ENCODE results near the gene MALSU1. TPM values are rescaled to one million over a fixed set of nuclear protein-coding genes. Genes with fewer than 3 reads are reported as not detected.

Gene MALSU1
- total RNA-seq, 1 experiment from 2014 or later = 173 TPM

DNA sequence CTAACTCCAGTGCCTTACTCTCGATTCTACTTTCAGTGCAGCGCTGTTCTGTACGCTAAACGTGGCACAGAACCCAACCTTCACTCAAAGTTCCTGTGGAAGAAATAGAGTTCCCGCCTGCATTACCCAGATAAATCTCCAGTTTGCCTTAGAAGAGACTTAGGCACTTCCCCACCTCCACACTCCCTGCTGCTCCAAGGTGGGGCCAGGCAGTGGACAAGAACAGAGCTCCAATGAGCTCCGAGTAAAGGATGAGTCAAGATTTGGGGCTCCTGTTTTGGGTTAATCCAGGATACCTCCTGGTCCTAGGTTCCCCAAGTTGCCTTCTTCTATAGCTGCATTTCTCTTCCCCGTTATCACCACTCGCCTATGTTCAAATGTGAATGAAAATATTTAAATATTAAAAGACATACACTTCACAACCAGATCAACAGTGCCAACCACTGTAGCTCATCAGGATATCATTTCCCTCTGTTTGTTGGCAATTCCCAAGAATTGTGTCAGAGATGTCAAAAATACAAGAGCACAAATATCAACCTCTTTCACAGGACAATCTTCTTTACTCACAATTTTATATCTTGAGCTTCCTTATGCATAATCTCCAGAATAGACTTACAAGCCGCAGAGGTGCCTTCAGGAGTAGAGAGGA is 48.0 kb downstream of the MALSU1 start:
- peak; percentile 24 for DNase-seq (ENCODE audit: low read depth, low spot score)
- in situ Hi-C loops (cut with HindIII; ENCODE audit: low pct_unique_long_range_greater_than_20kb, low sequenced_read_pairs) = no loop called here

DNA sequence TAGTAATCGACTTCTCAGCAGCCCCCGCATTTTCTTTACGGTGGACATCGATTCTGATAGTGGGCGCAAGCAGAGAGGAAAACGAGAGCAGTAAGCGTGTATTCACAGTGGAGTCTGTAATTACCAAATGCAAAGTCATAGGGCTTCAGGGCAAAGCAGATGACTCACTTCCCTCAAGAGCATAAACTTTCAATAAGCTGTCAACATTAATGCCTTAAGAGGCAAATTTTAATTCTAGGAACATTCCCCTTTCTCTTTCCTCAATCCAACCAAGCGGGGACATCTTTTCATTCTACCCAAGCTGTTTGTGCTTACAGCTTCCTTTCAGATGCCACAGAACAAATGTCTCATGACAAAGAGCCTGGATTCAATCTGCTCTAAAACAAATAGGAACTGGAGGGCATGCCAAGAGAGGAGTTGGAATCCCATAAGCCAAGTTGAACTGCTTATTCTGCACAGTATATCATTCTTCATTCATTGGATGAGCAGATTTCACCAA is 48.6 kb downstream of the MALSU1 start:
- in situ Hi-C loops (cut with HindIII; ENCODE audit: low pct_unique_long_range_greater_than_20kb, low sequenced_read_pairs) = no loop called here
- DNase-seq (ENCODE audit: low read depth, low spot score) = peak; percentile 86

DNA sequence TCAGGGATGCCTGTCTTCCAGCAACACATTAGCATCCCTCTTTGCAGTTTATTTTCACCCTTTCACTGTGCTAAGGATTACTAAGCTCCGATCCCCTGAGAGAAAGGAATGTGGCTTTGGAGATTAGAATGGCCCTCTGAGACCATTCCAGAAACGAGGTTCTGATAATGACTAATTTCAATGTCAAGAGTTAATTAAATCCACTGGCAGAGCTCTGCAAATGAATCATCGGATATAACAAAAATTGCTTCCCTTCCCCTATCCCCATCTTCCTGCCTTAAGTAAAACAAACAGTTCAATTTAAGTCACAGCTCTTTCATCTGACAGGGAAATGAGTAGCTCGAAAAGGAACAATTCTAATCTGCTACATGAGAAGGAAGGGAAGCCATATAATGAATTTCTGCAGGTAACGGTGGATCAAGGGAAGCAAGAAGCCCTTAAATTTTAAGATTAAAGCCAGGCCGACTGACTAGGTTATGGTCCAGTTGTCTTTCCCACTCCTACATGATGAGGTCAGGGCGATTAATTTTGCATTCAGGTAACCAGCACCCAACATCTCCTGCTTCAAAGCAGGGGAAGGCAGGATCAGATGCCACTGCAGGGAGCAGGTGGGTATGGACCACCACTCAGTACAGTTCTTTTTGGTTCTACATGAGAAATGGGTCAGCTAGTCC is 50.5 kb downstream of the MALSU1 start:
- no peak for DNase-seq (ENCODE audit: low read depth, low spot score)
- in situ Hi-C loops (cut with HindIII; ENCODE audit: low pct_unique_long_range_greater_than_20kb, low sequenced_read_pairs) = no loop called here

DNA sequence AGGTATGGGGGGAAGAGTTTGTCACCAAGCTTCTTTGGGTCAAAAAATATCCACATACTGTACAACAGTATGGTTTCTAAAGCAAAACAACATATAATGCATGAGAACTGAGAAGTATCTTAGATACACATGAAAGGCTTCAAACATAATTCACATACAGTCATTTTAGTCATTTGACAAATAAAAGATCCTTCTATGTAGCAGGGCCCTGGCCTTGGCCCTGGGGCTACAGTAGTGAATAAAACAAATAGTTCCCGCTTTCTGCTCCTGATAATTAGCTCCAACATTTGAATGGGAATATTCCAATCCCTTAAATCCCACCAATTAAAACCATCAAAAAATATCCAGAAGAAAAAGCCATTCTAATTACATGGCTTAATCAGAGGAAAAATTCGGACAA is 51.3 kb downstream of the MALSU1 start:
- in situ Hi-C loops (cut with HindIII; ENCODE audit: low pct_unique_long_range_greater_than_20kb, low sequenced_read_pairs) = no loop called here
- DNase-seq (ENCODE audit: low read depth, low spot score) = peak; percentile 62

DNA sequence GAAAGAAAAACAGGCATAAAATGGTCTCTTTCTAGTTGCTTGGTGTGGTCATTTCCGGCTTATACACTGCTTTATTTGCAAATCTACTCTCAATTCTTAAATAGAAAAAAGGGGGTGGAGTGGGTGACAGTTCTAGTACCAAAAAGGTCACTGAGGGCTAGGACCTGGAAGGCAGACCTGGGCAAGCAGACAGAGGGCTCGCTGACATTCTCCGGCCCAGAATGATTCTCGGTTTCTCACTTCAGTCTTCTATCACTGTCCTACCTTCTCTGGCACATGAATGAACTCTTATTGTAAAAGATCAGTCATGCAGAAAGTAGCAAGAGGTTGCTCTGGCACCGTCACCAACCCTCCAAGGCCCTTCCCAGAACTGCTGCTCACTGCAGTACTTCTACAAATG is 54.0 kb downstream of the MALSU1 start:
- DNase-seq (ENCODE audit: low read depth, low spot score) = peak; percentile 55
- in situ Hi-C loops (cut with HindIII; ENCODE audit: low pct_unique_long_range_greater_than_20kb, low sequenced_read_pairs) = no loop called here

DNA sequence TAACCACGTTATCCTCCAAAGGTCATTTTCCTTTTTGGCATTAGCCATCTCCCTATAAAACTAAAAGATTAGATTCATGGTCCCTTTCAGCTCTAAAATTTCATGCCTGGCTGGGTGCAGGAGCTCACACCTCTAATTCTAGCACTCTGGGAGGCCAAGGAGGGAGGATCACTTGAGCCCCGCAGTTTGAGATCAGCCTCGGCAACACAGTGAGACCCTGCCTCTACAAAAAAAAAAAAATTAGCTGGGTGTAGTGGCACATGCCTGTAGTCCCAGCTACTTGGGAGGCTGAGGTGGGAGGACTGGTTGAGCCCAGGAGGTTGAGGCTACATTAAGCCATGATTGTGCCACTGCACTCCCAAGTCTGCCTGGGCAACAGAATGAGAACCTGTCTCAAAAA is 57.0 kb downstream of the MALSU1 start:
- no peak for DNase-seq (ENCODE audit: low read depth, low spot score)
- in situ Hi-C loops (cut with HindIII; ENCODE audit: low pct_unique_long_range_greater_than_20kb, low sequenced_read_pairs) = no loop called here

DNA sequence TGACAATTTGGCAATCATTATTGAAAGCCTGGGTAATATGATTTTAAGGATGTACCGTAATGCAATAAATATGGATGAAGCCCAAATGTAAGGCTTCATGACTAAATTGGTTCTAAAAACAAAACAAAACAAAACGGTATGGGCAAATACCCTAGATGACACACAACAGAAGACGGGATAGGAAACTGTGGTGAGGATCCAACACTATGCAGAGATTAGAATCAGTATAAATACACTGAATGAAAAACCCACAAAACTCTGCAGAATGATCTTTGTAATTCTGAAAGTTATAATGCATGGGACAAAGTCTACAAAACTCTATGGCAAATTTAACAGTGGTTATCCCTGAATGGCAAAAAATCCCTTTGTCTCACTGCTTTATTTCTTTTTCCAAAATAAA is 57.6 kb downstream of the MALSU1 start:
- in situ Hi-C loops (cut with HindIII; ENCODE audit: low pct_unique_long_range_greater_than_20kb, low sequenced_read_pairs) = no loop called here
- no peak for DNase-seq (ENCODE audit: low read depth, low spot score)

DNA sequence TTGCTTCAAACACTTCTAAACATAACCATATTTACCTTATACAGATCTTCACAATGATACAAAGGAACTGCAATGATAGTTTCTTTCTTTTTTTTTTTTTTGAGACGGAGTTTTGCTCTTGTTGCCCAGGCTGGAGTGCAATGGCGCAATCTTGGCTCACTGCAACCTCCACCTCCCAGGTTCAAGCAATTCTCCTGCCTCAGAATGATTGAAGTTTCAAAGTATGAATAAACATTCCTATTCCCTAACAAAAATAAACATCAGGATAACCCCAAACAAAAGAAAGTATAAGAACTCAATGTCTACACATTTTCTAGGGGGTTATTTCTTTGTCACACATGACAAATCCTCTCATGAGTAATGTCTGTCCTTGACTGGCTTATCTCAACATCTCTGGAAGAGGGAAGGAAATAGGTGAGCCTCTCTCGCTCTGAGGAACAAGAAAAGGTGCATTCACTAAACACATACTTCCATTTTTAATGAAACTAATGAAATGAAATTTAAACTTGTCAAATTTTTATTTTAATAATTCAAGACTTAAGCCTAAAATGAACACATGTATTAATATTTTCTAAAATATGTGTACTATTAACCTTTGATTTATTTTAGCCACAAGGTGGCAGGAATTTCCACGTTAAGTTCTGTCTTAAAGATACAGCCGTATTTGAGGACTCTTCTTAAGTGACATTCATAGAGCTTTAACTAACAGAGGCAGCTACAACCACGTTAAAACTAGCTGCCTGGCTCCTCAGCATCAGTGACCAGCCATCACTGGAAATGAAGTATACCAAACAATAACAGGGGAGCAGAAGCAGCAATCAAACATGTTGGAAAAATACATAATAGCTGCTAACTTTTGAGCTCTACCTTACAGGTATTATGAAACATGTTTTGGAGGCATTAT is 58.3 kb downstream of the MALSU1 start:
- in situ Hi-C loops (cut with HindIII; ENCODE audit: low pct_unique_long_range_greater_than_20kb, low sequenced_read_pairs) = no loop called here
- peak; percentile 65 for DNase-seq (ENCODE audit: low read depth, low spot score)

DNA sequence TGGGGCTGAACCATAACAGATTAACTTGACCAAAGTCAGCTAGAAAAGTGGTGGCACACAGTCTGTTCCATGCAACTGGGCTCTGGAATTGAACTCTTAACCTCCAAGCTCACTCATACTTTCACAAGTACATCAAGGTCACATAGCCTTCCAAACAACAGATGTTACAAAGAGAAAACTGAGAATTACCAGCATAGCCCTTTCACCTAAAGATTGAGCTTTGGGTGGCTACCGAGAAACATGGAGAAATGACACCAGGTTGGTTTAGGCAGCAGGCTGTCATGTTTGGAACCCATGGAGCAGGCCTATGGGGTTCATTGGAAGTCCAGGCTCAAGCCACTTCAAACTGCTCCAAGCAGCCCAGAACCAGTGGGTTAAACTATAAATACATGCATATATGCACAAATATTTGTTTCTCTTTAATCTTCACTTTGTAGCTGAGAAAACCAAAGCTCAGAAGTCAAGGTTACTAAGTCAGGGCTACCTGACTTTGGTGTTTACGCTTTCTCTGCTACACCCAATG is 59.1 kb downstream of the MALSU1 start:
- no peak for DNase-seq (ENCODE audit: low read depth, low spot score)

More for the DNA sequence above, 59.1 kb downstream of the MALSU1 start:
- in situ Hi-C loops (cut with HindIII; ENCODE audit: low pct_unique_long_range_greater_than_20kb, low sequenced_read_pairs) = no loop called here

Other genes starting within 250 kb of the MALSU1 start
- 44.3 and 60.7 TPM in 2 replicates for gene KLHL7, start 193.6 kb upstream of the MALSU1 start, total RNA-seq (2014; rRNA removed; shearing (Covaris generic))
- 86.5 and 93.5 TPM in 2 replicates for gene NUP42, start 117.3 kb upstream of the MALSU1 start, total RNA-seq (2014; rRNA removed; shearing (Covaris generic))
- 1,248 and 1,278 TPM in 2 replicates for gene GPNMB, start 52.6 kb upstream of the MALSU1 start, total RNA-seq (2014; rRNA removed; shearing (Covaris generic))
- 69.0 and 85.6 TPM in 2 replicates for gene IGF2BP3, start 171.2 kb downstream of the MALSU1 start, total RNA-seq (2014; rRNA removed; shearing (Covaris generic))
- gene TRA2A, start 232.6 kb downstream of the MALSU1 start, total RNA-seq (2014; rRNA removed; shearing (Covaris generic)) = 0.37 TPM in 1 of 2 replicates, not detected in the other

All from SK-MEL-5 (cell line).